GM21576 (cell line): Measurements from ENCODE around the gene VAMP4.

Source experiments
- ATAC-seq: cut with Tn5 transposase; IDR thresholded peaks from one replicate; pipeline ENCODE4 v1.9.1; 2021; ENCODE audit warnings: mild to moderate bottlenecking, moderate library complexity; ENCODE audit not compliant: unreplicated experiment

VAMP4 gene, protein sequence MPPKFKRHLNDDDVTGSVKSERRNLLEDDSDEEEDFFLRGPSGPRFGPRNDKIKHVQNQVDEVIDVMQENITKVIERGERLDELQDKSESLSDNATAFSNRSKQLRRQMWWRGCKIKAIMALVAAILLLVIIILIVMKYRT

DNA sequence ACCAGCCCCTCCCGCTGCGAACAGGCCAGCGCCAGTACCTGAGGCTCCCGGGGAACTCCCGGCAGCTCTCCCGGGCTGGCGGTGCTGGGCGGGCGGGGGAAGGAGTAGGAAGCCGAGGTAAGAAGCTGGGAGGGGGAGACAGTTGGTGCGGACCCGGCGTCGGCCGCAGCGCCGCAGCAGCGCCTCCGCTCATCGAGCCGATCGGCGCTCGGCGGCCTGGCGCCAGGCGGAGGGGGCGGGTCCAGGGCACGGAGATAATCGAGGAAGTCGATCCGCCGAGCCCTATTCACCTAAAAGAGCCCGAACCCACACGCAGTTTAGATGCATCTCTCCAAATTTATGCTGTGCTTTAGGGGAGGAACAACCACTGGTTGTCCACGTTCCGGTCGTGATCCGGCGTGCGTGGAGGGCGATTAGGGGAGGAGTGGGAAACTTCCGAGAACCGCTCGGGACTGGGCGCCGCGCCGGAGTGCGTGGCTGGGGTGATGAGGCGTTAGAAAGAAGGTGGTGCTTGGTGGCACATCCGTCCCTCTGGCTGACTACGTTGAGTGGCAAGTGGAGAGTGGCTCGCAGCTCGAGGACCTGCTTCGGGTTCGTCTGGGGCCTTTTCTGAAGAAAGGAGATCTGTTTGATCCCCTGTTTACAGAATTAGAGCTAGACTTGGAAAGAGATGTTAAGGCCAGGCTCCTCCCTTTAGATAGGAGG, at the start of gene VAMP4:
TSS of gene VAMP4 (minus strand) at position 194 of the 705 bp plus-strand sequence. CDS start 3,651 bp downstream, outside the sequence.
- peak; percentile 86 for ATAC-seq

DNA sequence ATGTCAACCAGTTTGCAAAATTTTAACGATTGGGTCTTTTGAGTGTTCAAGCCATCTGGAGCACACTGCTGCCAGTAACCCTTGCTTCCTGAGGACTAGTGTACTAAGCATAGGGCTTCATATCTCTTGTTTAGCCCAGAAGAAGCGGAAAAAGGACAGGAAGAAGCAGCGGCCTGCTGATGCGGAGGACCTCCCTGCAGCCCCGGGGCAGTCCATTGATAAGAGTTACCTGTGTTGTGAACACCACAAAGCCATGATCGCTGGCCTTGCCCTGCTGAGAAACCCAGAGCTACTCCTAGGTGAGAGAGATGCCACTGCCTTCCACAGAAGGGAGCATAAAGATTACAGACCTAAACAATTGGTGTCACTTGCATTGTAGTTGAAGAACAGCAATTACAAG, 48.5 kb upstream of the VAMP4 start:
- ATAC-seq = no peak

DNA sequence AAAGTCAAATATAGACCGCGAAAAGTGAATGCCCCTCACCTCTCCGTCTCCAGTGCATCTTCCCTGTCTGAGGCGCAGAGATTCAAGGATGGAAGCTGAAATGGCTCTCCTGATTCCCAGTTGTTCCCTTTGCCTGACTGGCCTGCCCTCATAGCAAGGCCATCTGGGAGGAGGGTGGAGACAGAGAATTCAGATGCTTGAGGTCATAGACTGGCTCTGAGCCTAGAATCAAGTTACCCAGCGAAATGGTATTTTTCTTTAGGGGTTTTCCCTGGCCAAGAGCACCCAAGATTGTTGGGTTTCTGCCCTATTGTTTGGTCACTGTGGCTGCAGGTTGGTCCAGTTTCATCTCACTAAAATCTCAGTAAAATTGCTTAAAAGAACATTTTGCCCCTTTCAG, 46.8 kb upstream of the VAMP4 start:
- no peak for ATAC-seq

DNA sequence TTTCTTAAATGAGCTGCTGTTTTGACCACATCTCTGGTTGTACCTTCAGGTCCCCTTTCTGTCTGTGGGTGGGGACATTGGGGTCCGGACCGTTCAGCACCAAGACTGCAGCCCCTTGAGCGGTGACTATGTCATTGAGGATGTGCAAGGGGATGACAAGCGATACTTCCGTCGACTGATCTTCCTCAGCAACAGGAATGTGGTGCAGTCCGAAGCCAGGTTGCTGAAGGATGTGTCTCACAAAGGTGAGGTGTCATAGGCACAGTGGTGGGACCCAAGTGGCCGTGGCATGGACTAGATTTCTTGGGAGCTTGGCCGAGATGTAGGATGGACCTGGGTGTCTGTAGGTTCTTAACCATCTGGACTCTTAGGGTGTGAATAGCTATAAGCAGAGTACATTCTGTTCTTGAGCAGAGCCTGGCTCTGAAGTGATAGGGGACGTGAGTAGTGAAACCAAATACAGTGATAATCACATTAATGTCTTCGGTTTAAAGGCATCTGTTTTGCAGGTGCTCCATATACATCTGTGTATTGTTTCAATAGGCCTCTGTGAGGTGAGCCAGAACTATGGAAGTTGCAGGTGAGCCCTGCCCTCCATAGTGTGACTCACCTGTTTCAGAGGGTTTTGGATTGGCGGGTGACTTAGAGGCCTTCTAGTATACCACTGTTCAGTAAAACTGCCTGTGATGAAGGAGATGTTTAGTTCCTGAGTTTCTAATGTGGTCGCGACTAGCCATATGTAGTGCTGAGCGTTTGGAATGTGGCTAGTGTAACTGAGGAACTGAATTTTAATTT, 46.0 kb upstream of the VAMP4 start:
- ATAC-seq = no peak

DNA sequence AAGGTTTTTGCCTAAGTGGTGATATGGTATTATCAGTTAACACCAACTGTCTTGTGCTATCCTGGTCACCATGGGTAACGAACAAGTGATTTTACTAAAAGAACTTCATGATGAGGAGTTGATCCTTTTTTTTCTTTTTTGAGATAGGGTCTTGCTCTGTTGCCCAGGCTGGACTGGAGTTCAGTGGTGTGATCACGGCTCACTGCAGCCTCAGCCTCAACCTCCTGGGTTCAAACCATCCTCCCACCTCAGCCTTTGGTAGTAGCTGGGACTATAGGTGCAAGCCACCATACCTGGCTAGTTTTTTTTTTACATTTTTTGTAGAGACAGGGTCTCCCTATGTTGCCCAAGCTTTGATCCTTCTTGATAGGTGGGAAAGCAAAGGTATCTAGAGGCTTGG, 44.7 kb upstream of the VAMP4 start:
- no peak for ATAC-seq

DNA sequence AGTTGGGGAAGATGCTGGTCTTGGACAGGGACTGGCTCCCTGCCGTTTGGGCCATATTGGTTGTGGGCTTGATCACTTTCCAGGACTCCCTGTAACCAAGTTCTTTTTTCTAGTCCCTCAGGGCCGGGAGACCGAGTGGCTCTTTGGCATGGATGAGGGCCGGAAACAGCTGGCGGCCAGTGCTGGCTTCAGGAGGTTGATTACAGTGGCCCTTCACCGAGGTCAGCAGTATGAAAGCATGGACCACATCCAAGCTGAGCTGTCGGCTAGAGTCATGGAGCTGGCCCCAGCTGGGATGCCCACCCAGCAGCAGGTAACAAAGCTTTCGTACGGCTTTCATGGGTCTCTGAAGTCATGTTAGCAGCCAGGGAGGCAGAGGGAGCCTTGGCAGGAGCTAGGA, 43.9 kb upstream of the VAMP4 start:
- ATAC-seq = no peak

DNA sequence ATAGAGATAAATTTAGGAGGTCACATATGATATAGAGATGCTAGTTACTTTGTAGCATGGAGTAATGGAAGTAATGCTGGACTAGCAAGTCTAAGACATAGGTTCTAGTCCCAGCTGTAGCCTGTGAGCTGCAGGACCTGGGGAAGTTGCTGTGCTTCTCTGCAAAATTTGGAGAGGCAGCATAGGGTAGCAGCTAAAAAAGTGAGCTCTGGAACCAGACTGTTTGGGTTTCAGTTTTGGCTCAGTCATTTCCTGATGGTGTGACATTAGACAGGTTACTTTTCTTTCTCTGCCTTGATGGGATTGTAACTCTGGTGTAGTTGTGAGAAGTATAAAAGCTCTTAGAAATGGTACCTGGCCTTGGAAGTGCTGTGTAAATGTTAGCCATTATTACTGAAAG, 42.9 kb upstream of the VAMP4 start:
- no peak for ATAC-seq

DNA sequence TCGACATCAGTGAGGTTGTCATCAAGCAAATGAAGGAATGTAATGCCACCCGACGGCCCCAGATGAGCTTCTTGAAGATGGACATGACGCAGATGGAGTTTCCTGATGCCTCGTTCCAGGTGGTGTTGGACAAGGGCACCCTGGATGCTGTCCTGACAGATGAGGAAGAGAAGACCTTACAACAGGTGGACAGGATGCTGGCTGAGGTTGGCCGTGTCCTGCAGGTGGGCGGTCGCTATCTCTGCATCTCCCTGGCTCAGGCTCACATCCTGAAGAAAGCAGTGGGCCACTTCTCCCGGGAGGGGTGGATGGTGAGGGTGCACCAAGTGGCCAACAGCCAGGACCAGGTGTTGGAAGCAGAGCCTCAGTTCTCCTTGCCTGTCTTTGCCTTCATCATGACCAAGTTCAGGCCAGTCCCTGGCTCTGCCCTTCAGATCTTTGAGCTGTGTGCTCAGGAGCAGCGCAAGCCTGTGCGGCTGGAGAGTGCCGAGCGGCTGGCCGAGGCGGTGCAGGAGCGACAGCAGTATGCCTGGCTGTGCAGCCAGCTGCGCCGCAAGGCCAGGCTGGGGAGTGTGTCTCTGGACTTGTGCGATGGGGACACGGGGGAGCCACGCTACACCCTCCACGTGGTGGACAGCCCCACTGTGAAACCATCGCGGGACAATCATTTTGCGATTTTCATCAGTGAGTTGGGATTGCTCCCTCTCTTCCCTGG, 42.1 kb upstream of the VAMP4 start:
- ATAC-seq = no peak

DNA sequence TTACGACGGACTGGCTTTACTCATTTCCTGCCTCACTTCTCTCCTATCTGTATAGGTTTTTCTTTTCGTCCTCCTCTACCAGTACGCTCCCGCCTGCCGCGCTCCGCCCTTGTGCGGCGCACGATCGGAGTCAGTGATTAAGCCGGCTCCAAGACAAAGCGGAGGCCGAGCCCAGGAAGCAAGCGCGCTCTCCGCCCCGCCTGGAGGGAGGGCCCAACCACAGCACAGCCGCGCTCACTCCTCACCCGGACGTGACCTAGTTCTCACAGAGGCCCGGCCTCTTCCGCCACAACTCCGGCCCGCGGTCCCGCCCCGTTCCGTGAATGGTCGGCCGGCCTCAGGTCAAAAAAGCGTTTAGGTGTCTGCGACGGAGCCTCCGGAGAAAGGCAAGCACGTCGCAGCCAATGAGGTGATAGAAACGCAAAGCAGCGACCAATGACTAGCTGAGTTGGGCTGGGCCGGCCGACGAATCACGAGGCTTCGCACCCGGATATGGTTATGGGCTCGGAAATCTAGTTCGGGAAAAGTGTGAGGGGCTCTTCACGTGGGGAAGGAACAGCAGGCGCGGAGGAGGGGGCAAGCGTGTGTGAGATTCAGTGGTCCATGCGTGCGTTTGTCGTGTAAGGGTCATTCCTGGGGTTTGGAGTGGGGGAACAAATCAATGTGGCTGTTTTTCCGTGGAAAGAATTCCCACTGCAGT, 39.5 kb upstream of the VAMP4 start, which contains the start of gene METTL13:
TSS of gene METTL13 (plus strand) at position 485 of the 700 bp plus-strand sequence. CDS start 308 bp downstream, outside the sequence.
- ATAC-seq = peak; percentile 98

DNA sequence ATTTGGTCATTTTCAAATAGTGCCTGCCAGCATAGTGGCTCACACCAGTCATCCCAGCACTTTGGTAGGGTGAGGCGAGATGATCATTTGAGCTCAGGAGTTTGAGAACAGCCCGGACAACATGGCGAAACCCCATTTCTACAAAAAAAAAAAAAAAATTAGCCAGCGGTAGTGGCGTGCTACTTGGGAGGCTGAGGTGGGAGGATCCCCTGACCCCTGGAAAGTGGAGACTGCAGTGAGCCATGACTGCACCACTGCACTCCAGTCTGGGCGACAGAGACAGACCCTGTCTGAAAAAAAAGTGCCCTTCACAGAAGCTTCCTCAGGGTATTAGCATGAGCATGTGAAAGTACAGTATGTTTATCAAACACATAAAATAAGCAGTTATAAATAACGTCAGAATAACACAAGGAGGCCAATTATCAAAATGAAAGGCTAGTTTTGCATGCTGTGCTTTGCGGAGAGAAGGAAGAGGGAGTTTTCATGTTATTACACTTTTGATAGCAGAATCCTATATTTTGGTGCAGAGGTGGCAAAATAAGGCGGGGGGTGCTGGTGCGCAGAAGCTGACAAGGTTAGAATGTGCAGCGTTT, 38.8 kb upstream of the VAMP4 start:
- ATAC-seq = no peak

DNA sequence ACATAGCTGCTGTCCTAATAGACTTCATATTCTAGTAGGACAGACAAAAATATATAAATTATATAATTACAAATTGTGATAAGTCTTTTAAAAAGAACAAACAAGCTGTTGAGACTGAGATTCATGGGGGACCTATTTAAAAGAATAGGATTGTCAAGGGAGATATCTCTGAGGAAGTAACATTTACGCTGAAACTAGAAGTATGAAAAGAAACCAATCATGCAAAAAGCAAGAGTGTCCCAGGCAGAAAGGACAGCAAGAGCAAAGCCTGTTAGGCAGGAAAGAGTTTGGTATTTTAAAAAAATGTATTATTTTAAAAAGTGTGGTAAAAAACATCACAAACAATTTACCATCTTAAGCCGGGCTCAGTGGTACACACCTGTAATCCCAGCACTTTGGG, 30.4 kb upstream of the VAMP4 start:
- peak; percentile 55 for ATAC-seq

DNA sequence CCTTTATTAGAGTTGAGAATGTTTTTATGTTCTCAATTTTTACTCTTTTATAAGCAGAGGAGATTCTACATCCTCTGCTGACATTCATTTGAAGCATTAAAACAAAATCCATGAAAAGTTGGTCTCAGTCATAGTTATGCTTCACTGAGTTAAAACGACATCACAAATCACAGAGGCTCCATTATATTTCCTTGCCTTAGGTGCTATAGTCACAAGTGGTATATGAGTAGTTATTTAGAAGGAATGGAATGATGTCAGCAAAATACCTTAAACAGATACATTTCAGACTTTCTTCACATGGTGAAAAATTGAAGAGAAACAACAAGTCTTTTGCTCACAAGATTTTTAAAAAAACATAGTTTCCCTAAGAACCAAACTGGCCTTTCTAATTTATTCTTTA, 27.9 kb upstream of the VAMP4 start:
- ATAC-seq = no peak

DNA sequence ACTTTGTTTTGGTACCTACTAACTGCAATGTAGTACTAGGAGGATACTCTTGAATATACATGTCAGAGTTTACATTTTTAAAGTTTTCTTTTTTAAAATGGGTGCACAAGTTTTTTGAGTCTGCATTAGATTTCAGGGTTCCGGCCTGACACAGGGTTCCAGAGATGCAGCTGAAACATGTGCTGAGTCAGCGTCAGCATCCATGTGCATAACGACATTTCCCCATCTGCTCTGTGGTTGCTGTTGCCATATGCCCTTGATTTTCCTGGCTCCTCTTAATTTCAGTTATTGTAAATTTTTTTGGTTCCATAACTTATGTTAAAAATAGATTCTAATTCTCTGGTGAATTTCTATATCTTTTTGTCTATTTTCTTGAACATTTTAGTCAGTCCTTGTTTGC, 27.3 kb upstream of the VAMP4 start:
- ATAC-seq = no peak

DNA sequence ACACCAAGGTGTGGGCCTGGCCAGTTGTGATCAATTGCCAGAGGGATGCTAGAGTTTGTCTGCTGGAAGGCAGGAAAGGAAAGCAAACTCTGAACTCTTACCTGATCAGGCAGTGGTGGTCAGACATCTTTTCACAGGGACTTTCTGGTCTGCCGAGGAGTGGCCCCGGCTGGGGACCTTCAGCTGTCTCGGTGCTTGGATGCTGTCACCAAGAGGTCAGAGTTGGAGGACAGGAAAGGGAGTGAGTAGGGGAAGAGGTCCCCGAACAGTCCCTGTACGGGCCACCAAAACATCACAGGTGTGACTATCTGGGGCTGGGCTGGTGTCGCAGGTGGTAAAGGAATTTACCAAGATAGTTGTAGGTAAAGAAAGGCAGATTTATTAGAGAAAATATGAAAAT, 21.9 kb upstream of the VAMP4 start:
- no peak for ATAC-seq

DNA sequence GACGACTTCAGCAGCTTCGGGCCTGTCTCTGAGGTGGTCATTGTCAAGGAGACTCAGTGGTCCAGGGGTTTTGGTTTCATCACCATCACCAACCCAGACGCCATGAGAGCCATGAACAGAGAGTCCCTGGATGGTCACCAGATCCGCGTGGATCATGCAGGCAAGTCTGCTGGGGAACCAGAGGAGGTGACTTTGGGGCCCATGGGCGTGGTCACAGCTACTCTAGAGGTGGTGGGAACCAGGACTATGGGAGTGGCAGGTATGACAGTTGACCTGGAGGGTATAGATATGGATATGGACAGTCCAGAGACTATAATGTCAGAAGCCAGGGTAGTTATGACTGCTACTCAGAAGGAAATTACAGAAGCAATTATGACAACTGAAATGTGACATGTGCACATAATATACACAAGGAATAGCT, 20.3 kb upstream of the VAMP4 start:
- no peak for ATAC-seq

DNA sequence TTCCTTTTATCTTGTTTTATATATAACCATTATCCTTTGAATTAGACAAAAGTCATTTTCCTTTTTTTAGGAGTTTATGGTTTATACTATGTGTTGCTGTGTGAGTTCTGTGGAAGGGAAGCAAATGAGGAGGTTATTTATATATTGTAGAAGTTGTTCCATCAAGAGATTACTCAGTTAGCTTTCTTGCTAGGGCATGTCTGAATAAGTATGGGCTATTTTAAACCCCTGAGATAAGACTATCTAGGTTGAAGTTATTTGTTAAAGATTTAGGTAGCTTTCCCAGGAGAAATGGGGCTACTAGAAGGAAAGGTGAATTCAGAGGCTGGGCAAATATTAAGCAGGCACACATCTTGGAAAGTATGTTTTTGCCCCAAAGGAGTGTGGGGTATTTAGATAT, 16.1 kb upstream of the VAMP4 start:
- ATAC-seq = no peak

DNA sequence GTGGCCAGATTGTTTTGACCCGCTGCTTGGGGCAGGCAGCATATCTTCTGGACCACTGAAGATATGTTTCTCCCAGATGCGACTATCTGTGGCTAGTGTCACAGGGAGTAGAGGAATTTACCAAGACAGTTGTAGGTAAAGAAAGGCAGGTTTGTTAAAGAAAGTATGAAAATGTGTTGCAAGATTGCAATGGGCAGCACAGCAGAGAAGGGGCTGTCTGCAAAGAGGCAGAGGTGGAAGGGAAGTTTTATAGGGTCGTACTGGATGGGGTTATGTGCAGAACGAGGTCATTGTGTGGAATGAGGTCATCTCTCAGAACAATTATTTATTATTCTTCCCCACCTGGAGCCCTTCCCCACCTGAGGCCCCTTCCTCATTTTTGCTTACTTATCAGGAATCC, 15.0 kb upstream of the VAMP4 start:
- no peak for ATAC-seq

DNA sequence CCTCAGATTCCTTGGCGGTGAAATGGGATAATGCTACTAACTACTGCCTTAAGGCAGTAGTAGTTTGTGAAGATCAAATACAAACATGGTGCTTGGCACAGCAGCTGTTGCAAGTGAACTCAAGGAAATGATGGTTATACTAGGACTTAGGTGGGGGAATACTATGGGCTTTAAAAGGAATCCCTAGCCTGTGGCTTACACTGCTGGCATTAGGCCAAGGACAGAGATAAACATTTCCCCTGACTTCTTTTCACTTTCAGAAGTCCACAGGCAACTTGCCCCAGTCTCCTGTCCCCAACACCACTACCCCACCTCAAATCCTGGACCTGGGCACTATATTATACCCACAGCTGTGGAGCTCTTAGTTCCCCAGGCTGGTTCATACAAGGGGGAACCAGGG, 13.1 kb upstream of the VAMP4 start:
- ATAC-seq = no peak

DNA sequence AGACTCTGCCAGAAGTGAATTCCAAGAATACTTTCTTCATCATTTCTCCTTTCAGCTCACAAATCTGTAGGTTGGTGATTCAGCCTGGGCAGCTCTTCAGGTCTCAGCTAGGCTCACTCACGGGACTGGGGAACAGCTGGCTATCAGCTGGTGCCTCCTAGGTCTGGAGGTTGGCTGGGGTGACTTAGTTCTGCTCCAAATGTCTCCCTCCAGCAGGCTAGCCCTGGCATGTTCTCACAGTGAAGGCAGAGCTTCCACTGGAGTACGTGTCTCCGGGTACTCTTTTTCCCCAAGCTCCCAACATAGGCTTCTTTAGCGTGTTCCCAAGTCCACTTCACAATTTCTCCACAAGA, 12.5 kb upstream of the VAMP4 start:
- ATAC-seq = no peak

DNA sequence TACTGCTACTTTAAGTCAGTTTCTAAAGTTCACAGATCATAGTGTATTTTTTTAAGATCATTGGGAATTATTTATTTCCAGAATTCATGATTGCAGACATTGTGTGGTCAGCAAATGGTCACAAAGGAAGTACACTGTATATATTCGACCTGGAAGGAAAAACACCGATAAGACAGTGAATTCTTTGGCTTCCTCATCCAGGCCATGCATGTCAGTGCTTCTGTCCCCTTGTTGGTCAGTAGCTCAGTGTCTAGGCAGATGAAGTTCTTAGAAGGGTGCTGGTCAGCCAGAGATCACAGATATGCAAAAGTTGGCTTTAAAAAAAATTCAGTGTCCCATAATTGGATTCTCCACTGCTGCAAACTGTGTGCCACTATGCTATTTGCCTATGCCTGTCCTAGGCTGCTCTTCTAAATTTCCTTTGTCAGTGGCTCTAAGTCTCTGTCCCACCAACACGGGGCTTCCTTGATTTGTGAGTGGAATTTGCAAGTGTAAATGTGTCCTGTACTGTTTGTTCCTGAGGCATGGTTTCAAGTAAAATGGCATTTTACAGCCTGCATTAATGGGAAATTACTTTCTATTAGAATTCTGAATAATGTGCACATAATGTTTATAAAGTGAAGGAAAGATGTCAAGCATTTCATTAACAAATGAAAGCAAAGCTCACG, 12.0 kb upstream of the VAMP4 start:
- no peak for ATAC-seq
